Measurements from ENCODE around the gene CSF3. TPM values are rescaled to one million over a fixed set of nuclear protein-coding genes. Genes with fewer than 3 reads are reported as not detected.

CSF3 gene, protein sequence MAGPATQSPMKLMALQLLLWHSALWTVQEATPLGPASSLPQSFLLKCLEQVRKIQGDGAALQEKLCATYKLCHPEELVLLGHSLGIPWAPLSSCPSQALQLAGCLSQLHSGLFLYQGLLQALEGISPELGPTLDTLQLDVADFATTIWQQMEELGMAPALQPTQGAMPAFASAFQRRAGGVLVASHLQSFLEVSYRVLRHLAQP
- 2.9 and 10.2 TPM in 2 replicates for total RNA-seq

DNA sequence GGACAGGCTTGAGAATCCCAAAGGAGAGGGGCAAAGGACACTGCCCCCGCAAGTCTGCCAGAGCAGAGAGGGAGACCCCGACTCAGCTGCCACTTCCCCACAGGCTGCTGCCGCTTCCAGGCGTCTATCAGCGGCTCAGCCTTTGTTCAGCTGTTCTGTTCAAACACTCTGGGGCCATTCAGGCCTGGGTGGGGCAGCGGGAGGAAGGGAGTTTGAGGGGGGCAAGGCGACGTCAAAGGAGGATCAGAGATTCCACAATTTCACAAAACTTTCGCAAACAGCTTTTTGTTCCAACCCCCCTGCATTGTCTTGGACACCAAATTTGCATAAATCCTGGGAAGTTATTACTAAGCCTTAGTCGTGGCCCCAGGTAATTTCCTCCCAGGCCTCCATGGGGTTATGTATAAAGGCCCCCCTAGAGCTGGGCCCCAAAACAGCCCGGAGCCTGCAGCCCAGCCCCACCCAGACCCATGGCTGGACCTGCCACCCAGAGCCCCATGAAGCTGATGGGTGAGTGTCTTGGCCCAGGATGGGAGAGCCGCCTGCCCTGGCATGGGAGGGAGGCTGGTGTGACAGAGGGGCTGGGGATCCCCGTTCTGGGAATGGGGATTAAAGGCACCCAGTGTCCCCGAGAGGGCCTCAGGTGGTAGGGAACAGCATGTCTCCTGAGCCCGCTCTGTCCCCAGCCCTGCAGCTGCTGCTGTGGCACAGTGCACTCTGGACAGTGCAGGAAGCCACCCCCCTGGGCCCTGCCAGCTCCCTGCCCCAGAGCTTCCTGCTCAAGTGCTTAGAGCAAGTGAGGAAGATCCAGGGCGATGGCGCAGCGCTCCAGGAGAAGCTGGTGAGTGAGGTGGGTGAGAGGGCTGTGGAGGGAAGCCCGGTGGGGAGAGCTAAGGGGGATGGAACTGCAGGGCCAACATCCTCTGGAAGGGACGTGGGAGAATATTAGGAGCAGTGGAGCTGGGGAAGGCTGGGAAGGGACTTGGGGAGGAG, at the start of gene CSF3:
Gene CSF3 (plus strand): TSS at position 436 of the 993 bp plus-strand sequence. CDS start 35 bp downstream, at position 471.

DNA sequence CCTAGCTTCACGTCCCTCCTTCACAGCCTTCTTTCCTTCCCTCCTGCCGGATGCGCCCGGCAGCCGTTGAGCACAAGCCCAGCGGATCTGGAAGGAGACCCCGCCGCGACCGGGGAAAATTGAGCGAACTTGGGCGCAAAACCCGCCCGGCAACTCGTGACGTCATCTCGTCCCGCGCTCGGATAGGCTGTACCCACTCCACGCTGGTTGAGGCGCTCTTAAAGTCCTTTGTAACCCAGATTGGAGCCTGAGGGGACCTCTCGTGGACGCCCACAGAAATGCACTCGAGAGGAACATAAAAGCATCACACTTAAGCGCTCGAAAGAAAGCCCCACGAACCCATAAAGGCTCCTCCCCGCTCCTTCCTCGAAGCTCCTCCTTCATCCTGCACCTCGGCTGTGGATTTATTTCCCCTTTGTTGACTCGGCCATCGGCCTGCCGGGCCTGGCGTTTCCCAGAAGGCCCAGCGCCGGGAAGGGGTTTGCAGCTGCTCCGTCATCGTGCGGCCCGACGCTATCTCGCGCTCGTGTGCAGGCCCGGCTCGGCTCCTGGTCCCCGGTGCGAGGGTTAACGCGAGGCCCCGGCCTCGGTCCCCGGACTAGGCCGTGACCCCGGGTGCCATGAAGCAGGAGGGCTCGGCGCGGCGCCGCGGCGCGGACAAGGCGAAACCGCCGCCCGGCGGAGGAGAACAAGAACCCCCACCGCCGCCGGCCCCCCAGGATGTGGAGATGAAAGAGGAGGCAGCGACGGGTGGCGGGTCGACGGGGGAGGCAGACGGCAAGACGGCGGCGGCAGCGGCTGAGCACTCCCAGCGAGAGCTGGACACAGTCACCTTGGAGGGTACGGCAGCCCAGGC, 34.7 kb upstream of the CSF3 start, which contains the start of gene PSMD3:
Gene PSMD3 (plus strand): TSS at position 457 of the 856 bp plus-strand sequence. CDS start 164 bp downstream, at position 621.

DNA sequence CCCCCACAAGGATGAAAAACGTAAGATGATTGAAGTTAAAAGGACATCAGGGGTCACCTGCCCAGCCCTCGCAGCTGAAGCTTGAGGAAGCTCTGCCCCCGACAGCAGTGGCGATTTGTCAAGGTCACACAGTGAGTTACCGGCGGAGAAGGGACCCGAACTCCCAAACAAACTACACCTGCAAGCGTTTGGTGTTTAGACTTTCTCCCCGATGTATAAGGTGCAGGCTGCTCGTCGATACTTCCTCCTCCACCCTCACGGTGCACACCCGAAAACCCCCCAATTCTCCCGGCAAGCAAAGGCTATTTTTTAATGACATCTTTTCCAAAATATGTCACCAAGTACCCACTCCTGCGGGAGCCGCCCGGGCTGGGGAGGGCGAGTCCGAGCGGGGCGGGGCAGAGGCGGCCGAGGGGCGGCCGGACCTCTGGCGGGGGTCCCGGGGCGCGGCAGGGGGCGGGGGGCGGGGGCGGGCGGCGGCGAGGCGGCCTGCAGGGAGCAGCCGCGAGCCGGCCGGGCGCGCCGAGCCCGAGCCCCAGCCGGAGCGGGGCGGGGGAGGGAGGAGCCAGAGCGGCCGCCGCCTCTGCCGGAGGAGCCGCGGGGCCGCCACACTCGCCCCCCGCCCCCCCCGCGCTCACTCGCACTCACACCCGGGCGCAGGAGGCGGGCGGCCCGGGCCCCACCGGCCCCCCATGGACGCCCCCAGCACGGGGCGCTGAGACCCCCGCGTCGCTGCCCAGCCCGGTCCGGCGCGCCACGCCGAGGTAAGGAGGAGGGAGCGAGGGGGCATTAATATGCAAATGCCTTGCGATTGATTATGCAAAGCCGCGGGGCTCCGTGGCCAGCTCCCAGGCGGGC, 47.3 kb downstream of the CSF3 start, which contains the start of gene THRA:
Gene THRA (plus strand): TSS at position 637 of the 858 bp plus-strand sequence. CDS start 11,524 bp downstream, outside the sequence.

Small RNA genes within 50 kb of the gene (small RNA-seq; reads per million reads assigned to genes)
- 484 reads per million, percentile 99 among the genes with 10 or more reads in this experiment for gene SNORD124

Other genes starting within 250 kb of the CSF3 start
- not detected in 2 replicates for gene IKZF3, start 151.1 kb upstream of the CSF3 start, total RNA-seq
- not detected in 2 replicates for gene ZPBP2, start 147.2 kb upstream of the CSF3 start, total RNA-seq
- 3.7 and 4.0 TPM in 2 replicates for gene GSDMB, start 96.8 kb upstream of the CSF3 start, total RNA-seq
- 22.1 and 32.7 TPM in 2 replicates for gene ORMDL3, start 87.8 kb upstream of the CSF3 start, total RNA-seq
- gene LRRC3C, start 87.7 kb upstream of the CSF3 start, total RNA-seq, result not detected in 2 replicates
- not detected in 2 replicates for gene GSDMA, start 52.4 kb upstream of the CSF3 start, total RNA-seq
- 121 and 155 TPM in 2 replicates for gene PSMD3, start 34.6 kb upstream of the CSF3 start, total RNA-seq
- gene MED24, start 39.0 kb downstream of the CSF3 start, total RNA-seq, result 54.2 and 57.0 TPM in 2 replicates
- 20.2 and 21.5 TPM in 2 replicates for gene THRA, start 47.5 kb downstream of the CSF3 start, total RNA-seq
- 2.6 and 3.1 TPM in 2 replicates for gene NR1D1, start 85.1 kb downstream of the CSF3 start, total RNA-seq
- 51.8 and 70.6 TPM in 2 replicates for gene MSL1, start 106.5 kb downstream of the CSF3 start, total RNA-seq
- 40.4 and 49.1 TPM in 2 replicates for gene CASC3, start 125.1 kb downstream of the CSF3 start, total RNA-seq
- gene RAPGEFL1, start 162.0 kb downstream of the CSF3 start, total RNA-seq, result 1.8 and 2.3 TPM in 2 replicates
- gene WIPF2, start 203.9 kb downstream of the CSF3 start, total RNA-seq, result 5.5 and 6.6 TPM in 2 replicates